Small intestine (tissue), 7 donors: Measurements from ENCODE around the gene SYNGR1. TPM values are rescaled to one million over a fixed set of nuclear protein-coding genes. Genes with fewer than 3 reads are reported as not detected.
A peak's percentile ranks its signal among the peaks of the same experiment; 100 is the strongest.

Source experiments
- DNase-seq, 2 donors: peaks; one replicate each; pipeline versions ENCODE4 v3.0.0 to v3.0.0-alpha.2; 2013
- FAIRE-seq: peaks from 2 replicates; lab custom pipeline; 2012; peaks lifted over from hg19 to GRCh38; lab: Jason Lieb, UNC
- H3K27ac ChIP-seq, 3 donors: one replicate each; pipeline ENCODE4 v1.5.1; 2013; ENCODE audit warnings: low read length in 2 of 3, mild to moderate bottlenecking in 2 of 3, control low read depth in 1 of 3, inconsistent platforms in 1 of 3, low read depth in 1 of 3, moderate library complexity in 1 of 3
- H3K27me3 ChIP-seq, 3 donors: one replicate each; pipeline ENCODE4 v1.6.1; 2013; ENCODE audit warnings: low read length in 3 of 3, inconsistent platforms in 1 of 3; ENCODE audit not compliant: control insufficient read depth in 3 of 3, insufficient read depth in 3 of 3
- H3K36me3 ChIP-seq, 3 donors: one replicate each; pipeline ENCODE4 v1.6.1; 2013; ENCODE audit warnings: low read length in 3 of 3, inconsistent platforms in 1 of 3, low read depth in 1 of 3, mild to moderate bottlenecking in 1 of 3, moderate library complexity in 1 of 3; ENCODE audit not compliant: control insufficient read depth in 3 of 3, insufficient read depth in 2 of 3
- H3K4me1 ChIP-seq, 3 donors: one replicate each; pipeline ENCODE4 v1.6.1; 2013; ENCODE audit warnings: low read length in 2 of 3, inconsistent platforms in 1 of 3, low read depth in 1 of 3, mild to moderate bottlenecking in 1 of 3, moderate library complexity in 1 of 3; ENCODE audit not compliant: control insufficient read depth in 3 of 3, insufficient read depth in 2 of 3
- H3K4me3 ChIP-seq, 3 donors: one replicate each; pipeline ENCODE4 v1.5.1; 2013; ENCODE audit warnings: low read length in 3 of 3, control low read depth in 1 of 3, inconsistent platforms in 1 of 3, low read depth in 1 of 3, mild to moderate bottlenecking in 1 of 3, moderate library complexity in 1 of 3
- H3K9me3 ChIP-seq, 2 donors: one replicate each; pipeline ENCODE4 v1.6.1; 2013; ENCODE audit warnings: low read depth in 1 of 2, low read length in 1 of 2; ENCODE audit not compliant: control insufficient read depth in 2 of 2, insufficient read depth in 1 of 2
- WGBS, 3 donors: extraction: QIAGEN DNeasy Blood & Tissue Kit; methylation state at CpG; one replicate each; pipeline ENCODE4 v1.1.7; 2013; 5-methylcytosine and 5-hydroxymethylcytosine counted together
- polyA plus RNA-seq, 4 donors: library from polyadenylated mRNA; stranded (reverse) in 3 of 4; unstranded in 1 of 4; fragments of 200-250 nt in 3 of 4; fragments of 120-200 nt in 1 of 4; gene quantifications; one replicate each; pipeline versions ENCODE4 v1.2.1 to v1.2.3, GENCODE V29; 2013
- donor health status: healthy with polysubstance abuse.
- donor health status: control.
- donor health status: control.
- donor health status: Bipolar disorder and iron deficiency.
- donor health status: healthy.

Gene SYNGR1
- polyA plus RNA-seq, 4 donors: 1.4 to 10.7 (median 6.6) TPM; not detected in 1

DNA sequence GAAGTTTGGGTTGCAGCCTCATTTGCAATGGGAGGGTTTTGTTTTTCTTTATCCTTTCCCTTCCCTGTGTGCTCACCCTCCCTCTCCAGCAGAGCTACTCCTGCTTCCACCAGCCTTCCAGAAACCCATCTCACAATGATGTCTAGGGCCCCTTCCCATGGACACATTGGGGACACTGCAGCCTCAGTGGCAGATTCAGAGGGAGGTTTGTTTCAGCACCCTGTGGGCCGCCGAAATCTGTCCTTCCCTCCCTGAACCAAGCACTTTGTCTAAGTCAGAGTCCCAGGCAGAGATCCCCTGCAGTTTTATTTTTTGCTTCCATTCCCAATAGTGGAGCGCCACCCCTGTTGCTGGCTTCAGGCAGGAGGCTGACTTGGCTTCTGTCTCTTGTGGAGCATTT lies 8.6 kb upstream of the SYNGR1 start:
- no peaks in the 10 kb centered on the region for H3K36me3 ChIP-seq
- no peak for FAIRE-seq
- WGBS, 3 donors: 88 to 93% (median 90%) methylated on average over 3 of the region's 3 CpGs
- no peaks in the 10 kb centered on the region for H3K9me3 ChIP-seq
- H3K4me1 ChIP-seq: no peaks in the 10 kb centered on the region
- no peaks in the 10 kb centered on the region for H3K27me3 ChIP-seq
- no peak overlapping the region for H3K4me3 ChIP-seq
- H3K27ac ChIP-seq: no peak overlapping the region
- DNase-seq: no peak

DNA sequence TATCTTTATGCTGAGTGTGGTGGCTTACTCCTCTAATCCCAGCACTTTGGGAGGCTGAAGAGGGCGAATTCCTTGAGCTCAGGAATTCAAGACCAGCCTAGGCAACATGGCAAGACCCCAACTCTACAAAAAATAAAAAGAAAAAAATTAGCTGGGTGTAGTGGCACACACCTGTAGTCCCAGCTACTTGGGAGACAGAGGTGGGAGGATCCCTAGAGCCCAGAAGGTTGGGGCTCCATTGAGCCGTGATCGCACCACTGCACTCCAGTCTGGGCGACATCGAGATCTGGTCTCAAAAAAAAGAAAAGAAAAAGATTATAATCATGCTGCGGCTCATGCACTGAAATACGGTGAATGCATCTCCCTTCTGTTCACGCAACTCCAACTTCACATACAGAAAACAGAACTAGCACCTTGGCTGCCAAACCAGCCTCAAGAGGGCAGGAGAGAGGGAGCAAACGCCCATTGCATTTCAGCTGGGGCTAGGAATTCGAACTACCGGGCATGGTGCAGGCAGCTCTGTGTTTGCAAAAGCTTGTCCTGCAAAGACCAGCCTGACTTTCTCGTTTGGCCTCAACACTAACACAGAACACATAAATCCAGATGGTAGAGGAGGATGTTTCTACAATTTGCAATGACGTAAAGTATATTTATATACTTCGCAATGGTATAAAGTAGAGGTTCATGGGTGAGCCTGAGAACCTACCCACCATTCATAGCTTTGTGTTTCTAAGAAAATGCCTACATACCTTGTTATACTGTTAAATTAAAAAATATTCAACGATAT lies 6.3 kb upstream of the SYNGR1 start:
- DNase-seq (peak; percentile 73 to 80), FAIRE-seq (no peak)
- 24 to 31% (median 29%) methylated on average over 15 of the region's 15 CpGs for WGBS, 3 donors
- H3K4me3 ChIP-seq: no peak overlapping the region
- H3K36me3 ChIP-seq: no peaks in the 10 kb centered on the region
- no peaks in the 10 kb centered on the region for H3K4me1 ChIP-seq
- H3K27ac ChIP-seq: no peak overlapping the region
- H3K9me3 ChIP-seq: no peaks in the 10 kb centered on the region
- no peaks in the 10 kb centered on the region for H3K27me3 ChIP-seq

DNA sequence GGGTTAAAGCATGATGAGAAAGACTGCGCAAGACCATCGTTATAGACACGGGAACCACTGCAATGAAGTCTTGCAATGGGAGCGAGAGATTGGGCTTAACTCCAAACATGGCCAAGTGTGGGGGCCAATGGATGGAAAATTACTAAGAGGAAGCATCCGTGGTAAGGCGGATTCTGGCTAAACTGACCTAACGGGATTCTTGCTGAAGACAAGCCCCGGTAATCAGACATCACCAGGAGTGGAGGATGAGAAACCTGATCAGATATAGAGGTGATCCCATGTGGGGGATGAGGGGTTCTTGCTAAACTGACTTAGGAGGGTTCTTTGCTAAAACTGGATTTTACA lies 5.8 kb upstream of the SYNGR1 start:
- no peaks in the 10 kb centered on the region for H3K4me1 ChIP-seq
- H3K27ac ChIP-seq: no peak overlapping the region
- DNase-seq: no peak
- no peak for FAIRE-seq
- no peaks in the 10 kb centered on the region for H3K36me3 ChIP-seq
- H3K9me3 ChIP-seq: no peaks in the 10 kb centered on the region
- WGBS, 3 donors: 75 to 83% (median 76%) methylated on average over 8 of the region's 8 CpGs
- H3K27me3 ChIP-seq: no peaks in the 10 kb centered on the region
- no peak overlapping the region for H3K4me3 ChIP-seq

DNA sequence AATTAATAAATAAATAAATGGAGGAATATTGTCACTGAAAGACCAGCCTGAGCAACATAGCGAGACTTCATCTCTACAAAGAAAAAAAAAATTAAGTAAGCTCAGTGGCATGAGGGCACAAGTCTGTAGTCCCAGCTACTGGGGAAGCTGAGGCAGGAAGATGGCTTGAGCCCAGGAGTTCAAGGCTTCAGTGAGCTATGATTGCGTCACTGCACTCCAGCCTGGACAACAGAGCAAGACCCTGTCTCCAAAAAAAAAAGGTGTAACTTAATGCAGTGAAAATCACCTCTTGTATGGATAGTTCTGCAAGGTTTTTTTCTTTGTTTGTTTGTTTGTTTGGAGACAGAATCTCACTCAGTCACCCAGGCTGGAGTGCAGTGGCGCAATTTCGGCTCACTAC lies 4.6 kb upstream of the SYNGR1 start:
- FAIRE-seq: no peak
- Histone ChIP-seq H3K9me3 (no peaks in the 10 kb centered on the region), H3K27ac (no peak overlapping the region), H3K36me3 (no peaks in the 10 kb centered on the region), H3K4me1 (no peaks in the 10 kb centered on the region), H3K27me3 (peaks cover 0 to 3% (median under 1%) of the 10 kb centered on the region in 3 donors), H3K4me3 (no peak overlapping the region)
- 86 to 97% (median 94%) methylated on average over 4 of the region's 4 CpGs for WGBS, 3 donors
- DNase-seq: no peak

DNA sequence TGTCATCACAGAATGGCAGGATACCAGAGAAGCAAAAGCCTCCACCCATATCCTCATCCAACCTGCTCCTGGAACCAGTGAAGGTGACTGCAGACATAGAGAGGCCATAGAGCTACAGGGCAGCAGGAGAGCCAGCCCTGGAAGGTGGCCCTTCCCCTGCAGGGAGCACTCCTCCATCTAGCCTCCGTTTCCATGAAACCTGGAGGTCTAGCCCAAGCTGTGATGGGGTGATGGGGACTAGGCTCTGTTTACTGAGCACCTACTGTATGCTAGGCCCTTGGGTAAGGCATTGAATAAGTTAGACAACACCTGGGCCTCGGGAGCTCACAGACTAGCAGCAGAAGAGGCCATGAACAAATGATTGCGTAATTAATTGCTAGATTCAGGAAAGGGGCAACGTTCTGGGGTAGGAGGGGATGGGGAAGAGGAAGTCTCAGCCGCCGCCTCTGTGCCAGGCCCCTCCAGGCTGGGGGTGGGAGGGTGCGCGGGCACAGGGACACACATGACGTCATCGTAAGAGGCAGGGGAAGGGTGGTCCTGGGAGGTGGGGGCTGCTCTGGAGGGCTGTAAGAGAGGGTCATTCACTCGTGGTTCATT lies 784 bp upstream of the SYNGR1 start:
- Histone ChIP-seq H3K36me3 (no peaks in the 10 kb centered on the region), H3K27me3 (peaks cover 3 to 4% (median 4%) of the 10 kb centered on the region in 3 donors), H3K4me1 (no peaks in the 10 kb centered on the region), H3K27ac (peak overlapping the region in 1 of 3 donors; percentile 46), H3K4me3 (peak overlapping the region; percentile 61 to 73 (median 70)), H3K9me3 (no peaks in the 10 kb centered on the region)
- WGBS, 3 donors: 26 to 37% (median 34%) methylated on average over 11 of the region's 11 CpGs
- FAIRE-seq (no peak), DNase-seq (peak in 1 of 2 donors; percentile 30)

DNA sequence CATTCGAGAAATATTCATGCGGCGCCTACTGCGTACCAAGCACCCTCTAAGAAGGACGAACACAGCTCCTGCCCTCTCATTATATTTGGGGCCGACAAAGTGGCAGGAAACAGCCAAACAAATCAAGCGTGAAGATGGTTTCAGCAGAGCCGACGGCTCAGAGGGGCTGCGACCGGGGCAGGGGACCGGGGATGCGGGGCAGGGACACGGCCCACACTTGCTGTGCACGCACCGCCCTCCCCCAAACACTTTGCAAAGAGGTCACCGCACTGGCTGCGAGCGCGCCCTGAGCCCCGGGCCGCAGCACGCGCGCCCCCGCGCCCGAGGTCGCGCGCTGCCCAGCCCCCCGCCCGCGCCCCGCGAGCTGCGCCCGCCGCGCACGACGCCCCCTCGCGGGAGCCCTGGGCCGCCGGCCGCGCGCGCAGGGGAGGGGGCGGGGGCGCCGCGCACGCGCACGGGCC lies 255 bp upstream of the SYNGR1 start:
- DNase-seq: peak in 1 of 2 donors; percentile 49
- no peaks in the 10 kb centered on the region for H3K4me1 ChIP-seq
- no peaks in the 10 kb centered on the region for H3K36me3 ChIP-seq
- no peaks in the 10 kb centered on the region for H3K9me3 ChIP-seq
- peak overlapping the region; percentile 61 to 73 (median 70) for H3K4me3 ChIP-seq
- FAIRE-seq: no peak
- H3K27me3 ChIP-seq: peaks cover 3 to 4% (median 4%) of the 10 kb centered on the region in 3 donors
- peak overlapping the region in 2 of 3 donors; percentile 45 to 46 for H3K27ac ChIP-seq
- 1 to 9% (median 4%) methylated on average over 16 to 57 of the region's 57 CpGs for WGBS, 3 donors

DNA sequence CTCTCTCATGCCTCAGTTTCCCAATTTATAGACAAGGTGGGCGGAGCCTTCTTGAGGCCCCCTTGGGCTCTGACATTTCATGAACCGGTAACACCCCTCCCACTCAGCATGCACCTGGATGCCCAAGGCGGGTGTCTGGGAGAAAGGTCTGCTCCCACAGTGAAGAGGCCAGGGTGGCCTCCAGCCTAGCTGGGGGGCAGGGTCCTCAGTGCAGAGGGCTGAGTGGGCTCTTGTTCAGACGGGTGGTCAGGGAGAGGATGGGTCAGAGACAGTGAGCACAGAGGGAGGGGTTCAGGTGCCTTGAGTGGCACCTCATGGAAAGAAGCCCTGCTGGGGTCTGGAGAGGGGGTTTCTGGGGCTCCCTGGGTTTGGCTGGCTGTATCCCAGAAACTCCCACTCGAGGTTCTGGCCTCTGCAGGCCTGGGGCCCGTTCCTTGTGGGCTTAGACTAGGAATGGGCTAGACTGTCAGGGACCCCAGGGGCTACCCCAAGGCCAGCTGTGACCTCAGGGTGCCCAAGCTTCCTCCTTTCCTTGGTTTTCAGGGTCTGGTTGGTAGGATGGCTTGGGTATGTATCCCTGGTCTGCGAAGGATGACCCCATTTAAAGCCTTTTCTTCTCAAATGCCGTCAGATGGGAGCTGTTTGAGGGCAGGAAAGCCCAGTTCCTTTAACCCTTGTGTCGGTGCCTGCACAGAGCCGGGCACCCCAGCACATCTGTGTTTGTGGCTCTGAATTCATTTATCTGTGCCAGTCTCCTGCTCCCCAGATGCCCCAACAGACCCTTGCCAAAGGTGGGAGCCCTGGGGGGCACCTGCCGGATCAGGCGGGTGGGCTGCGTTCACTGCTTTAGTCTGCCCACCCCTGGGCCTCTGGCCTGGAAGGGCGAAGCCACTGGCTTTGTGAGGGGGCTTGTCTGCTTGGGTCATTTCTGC lies 1.2 kb downstream of the SYNGR1 start:
- no peak for FAIRE-seq
- peak overlapping the region in 2 of 3 donors; percentile 61 to 62 for H3K4me3 ChIP-seq
- H3K9me3 ChIP-seq: no peaks in the 10 kb centered on the region
- H3K27ac ChIP-seq: peak overlapping the region in 1 of 3 donors; percentile 22
- DNase-seq: no peak
- peaks cover 3 to 4% (median 4%) of the 10 kb centered on the region in 3 donors for H3K27me3 ChIP-seq
- 51 to 63% (median 57%) methylated on average over 14 of the region's 14 CpGs for WGBS, 3 donors
- no peaks in the 10 kb centered on the region for H3K4me1 ChIP-seq
- peaks cover 0 to 2% (median 0%) of the 10 kb centered on the region in 3 donors for H3K36me3 ChIP-seq

DNA sequence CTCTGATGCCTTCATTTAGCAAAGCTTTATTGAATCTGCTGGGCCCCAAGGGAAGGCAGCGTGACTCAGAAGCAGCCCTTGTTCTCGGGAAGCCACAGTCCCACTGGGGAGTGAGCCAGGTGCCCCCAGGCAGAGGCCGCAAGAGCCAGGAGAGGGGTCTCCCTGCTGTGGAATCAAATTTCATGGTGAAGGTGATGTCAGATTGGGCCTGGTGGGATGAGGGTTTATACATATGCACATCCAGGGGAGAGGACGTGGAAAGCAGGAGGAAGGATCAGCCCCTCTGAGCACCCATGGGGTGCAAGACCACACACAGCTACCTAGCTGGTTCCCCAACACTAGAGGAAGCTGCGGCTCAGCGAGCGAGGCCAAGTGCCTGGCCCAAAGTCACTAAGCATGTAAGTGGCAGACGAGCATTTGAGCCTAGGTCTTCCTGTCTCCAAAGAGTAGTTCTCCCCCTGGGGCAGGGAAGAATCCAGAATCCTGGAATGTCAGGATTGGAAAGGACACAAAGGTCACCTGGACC lies 2.0 kb downstream of the SYNGR1 start:
- Histone ChIP-seq H3K36me3 (peaks cover 0 to 2% (median 0%) of the 10 kb centered on the region in 3 donors), H3K27me3 (peaks cover 3 to 4% (median 4%) of the 10 kb centered on the region in 3 donors), H3K27ac (no peak overlapping the region), H3K4me3 (no peak overlapping the region), H3K4me1 (no peaks in the 10 kb centered on the region), H3K9me3 (no peaks in the 10 kb centered on the region)
- DNase-seq (peak in 1 of 2 donors; percentile 9), FAIRE-seq (no peak)
- WGBS, 3 donors: 60 to 80% (median 64%) methylated on average over 8 of the region's 8 CpGs
